Measurements from ENCODE around the gene MTREX.

- TF ChIP-seq CTCF (IDR thresholded peaks at IDR 0.05; ENCODE audit: poor library complexity) (no peak), EZH2 (IDR thresholded peaks at IDR 0.05; ENCODE audit: borderline replicate concordance) (no peak)
Measured at GRCh38 chr5:55427157-55427556, 119.4 kb downstream of the MTREX start.

All from hepatocyte (in vitro differentiated cells).